ENCODE measurements around the gene XPR1. TPM values are rescaled to one million over a fixed set of nuclear protein-coding genes. Genes with fewer than 3 reads are reported as not detected.

XPR1 gene
- total RNA-seq, 1 experiment from 2014 or later, result 36.1 TPM

GRCh38 chr1:180902541-180902940 is 270.7 kb downstream of the XPR1 start:
- ChIA-PET CTCF (interaction anchor here (0.6 kb wide), 1 partner anchor 19 kb away, joined by 5 read pairs; no protein-coding TSS in a partner anchor), POLR2A (no interaction called here)
- intact Hi-C loops (cut with micrococcal nuclease; ENCODE audit: unreplicated experiment), result no loop called here
- in situ Hi-C loops (cut with HindIII; ENCODE audit: low pct_unique_long_range_greater_than_20kb, low sequenced_read_pairs), result no loop called here
- DNase-seq (ENCODE audit: low read depth, low spot score) (no peak), ATAC-seq (no peak)
- Histone ChIP-seq H3K4me1 (ENCODE audit: control insufficient read depth, insufficient read depth, low read length) (no peaks in the 10 kb centered on the region), H3K27ac (ENCODE audit: low read length) (no peak overlapping the region), H3K36me3 (ENCODE audit: control insufficient read depth, insufficient read depth, low read length) (no peaks in the 10 kb centered on the region), H3K4me3 (ENCODE audit: low read depth in 2 of 2, low read length in 2 of 2) (no peak overlapping the region), H3K27me3 (ENCODE audit: control insufficient read depth, insufficient read depth, low read length) (no peaks in the 10 kb centered on the region), H3K9me3 (ENCODE audit: control insufficient read depth, insufficient read depth, low read depth, low read length) (no peaks in the 10 kb centered on the region)
- TF ChIP-seq REST (IDR thresholded peaks at IDR 0.05; ENCODE audit: insufficient read depth in 1 of 2, low read depth in 2 of 2, low read length in 1 of 2) (no peak), POLR2AphosphoS5 (IDR thresholded peaks at IDR 0.05; ENCODE audit: low read depth, low read length) (no peak), TCF7L2 (IDR thresholded peaks at IDR 0.05; ENCODE audit: low read depth, low read length) (no peak), SIN3A (IDR thresholded peaks at IDR 0.05; ENCODE audit: borderline replicate concordance, insufficient read depth, low read depth, low read length) (no peak), CTCF (IDR thresholded peaks at IDR 0.05) (no peak)
- no TSS peak for BruUV-seq (replicated peaks)

GRCh38 chr1:180905927-180906326 is 274.1 kb downstream of the XPR1 start:
- DNase-seq (ENCODE audit: low read depth, low spot score), result no peak
- Histone ChIP-seq H3K9me3 (ENCODE audit: control insufficient read depth, insufficient read depth, low read depth, low read length) (no peaks in the 10 kb centered on the region), H3K4me1 (ENCODE audit: control insufficient read depth, insufficient read depth, low read length) (no peaks in the 10 kb centered on the region), H3K4me3 (ENCODE audit: low read depth in 2 of 2, low read length in 2 of 2) (no peak overlapping the region), H3K36me3 (ENCODE audit: control insufficient read depth, insufficient read depth, low read length) (no peaks in the 10 kb centered on the region), H3K27ac (ENCODE audit: low read length) (no peak overlapping the region), H3K27me3 (ENCODE audit: control insufficient read depth, insufficient read depth, low read length) (no peaks in the 10 kb centered on the region)
- ChIA-PET CTCF (no interaction called here), POLR2A (no interaction called here)
- no TSS peak for BruUV-seq (replicated peaks)
- TF ChIP-seq POLR2AphosphoS5 (IDR thresholded peaks at IDR 0.05; ENCODE audit: low read depth, low read length) (no peak), CTCF (IDR thresholded peaks at IDR 0.05) (no peak), TCF7L2 (IDR thresholded peaks at IDR 0.05; ENCODE audit: low read depth, low read length) (no peak), REST (IDR thresholded peaks at IDR 0.05; ENCODE audit: insufficient read depth in 1 of 2, low read depth in 2 of 2, low read length in 1 of 2) (no peak), SIN3A (IDR thresholded peaks at IDR 0.05; ENCODE audit: borderline replicate concordance, insufficient read depth, low read depth, low read length) (no peak)
- in situ Hi-C loops (cut with HindIII; ENCODE audit: low pct_unique_long_range_greater_than_20kb, low sequenced_read_pairs), result no loop called here
- no peak for ATAC-seq
- intact Hi-C loops (cut with micrococcal nuclease; ENCODE audit: unreplicated experiment), result no loop called here
